Measurements from ENCODE around the gene CASP9. TPM values are rescaled to one million over a fixed set of nuclear protein-coding genes. Genes with fewer than 3 reads are reported as not detected.
"Not testable (repeated sequence)": the region's sequence is repeated elsewhere in the genome, so short reads cannot be mapped to it uniquely, and the experiment has no call there.

Gene CASP9
- total RNA-seq, 1 donor from 2014 or later: 6.7 TPM

GRCh38 chr1:15526021-15526489 lies 2.0 kb upstream of the CASP9 start:
- DNase-seq (ENCODE audit: low spot score): no peak

- no peak for DNase-seq (ENCODE audit: low spot score)
Measured at GRCh38 chr1:15525050-15526020, 1.3 kb upstream of the CASP9 start.

DNA sequence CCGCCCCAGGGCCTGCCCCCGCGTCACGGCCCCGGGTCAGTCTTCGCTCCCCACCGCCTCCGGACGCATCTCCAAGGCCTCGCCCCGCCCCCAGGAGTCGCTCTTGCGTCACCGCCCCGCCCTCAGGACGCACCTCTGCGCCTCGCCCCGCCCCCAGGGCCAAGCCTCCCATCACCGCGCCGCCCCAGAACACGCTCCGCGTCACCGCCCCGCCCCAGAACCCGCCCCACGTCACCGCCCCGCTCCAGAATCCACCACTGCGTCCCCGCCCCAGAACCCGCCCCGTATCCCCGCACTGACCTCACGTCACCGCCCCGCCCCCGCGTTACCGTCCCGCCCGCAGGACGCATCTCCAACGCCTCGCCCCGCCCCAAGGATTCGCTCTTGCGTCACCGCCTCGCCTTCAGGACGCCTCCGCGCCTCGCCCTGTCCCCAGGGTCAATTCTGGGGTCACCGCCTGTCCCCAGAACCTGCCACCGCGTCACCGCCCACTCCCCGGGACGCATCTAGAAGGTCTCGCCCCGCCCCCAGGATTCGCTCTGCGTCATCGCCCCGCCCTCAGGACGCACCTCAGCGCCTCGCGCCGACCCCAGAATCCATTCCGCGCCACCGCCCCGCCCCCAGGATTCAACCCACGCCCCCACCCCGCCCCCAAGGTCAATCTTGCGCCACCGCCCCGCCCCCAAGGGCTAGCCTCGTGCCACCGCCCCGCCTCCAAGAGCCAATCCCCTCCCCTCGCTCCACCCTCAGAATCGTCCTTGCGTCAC lies 451 bp upstream of the CASP9 start:
- peak; percentile 99 for DNase-seq (ENCODE audit: low spot score)

DNA sequence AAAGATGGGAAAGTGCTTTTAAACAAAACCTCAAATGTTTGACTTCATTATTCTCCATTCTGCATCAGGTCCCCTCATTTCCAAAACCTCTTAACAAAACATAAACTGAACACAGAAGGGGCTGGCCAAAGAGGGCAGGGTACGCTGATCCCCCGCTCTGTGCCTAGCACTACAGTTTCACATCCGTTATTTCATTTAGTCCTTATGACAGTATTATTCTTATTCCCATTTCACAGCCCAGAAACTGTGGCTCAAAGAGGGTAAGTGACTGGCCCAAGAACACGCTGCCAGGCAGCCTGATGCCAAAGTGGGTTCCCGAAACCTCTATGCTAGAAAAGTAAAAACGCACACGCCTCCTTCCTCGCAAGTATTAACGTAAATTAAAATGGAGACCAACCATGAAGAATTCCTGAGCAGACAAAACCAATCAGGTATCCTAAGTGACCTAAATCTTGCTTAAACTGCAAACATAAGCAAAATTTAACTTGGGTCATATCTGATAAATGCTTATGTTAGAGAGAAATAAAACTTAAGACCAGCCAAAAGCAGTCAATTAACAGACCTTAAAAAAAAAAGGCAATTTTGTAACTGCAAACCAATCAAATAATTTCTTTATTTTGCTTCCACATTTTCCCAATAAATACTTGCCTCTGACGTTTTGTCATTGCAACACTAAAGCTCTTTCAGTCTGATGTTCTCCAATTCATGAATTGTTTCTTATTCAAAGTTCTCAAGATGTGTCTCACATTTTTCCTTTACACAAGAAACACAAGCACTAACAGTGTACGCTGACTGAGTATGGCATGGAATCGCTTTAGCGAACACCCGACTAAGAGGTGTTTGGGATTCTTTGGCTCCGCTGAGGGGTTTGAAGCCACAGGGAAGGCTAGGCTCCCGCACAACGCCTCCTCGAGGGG lies 653 bp downstream of the CASP9 start:
- no peak for DNase-seq (ENCODE audit: low spot score)

DNA sequence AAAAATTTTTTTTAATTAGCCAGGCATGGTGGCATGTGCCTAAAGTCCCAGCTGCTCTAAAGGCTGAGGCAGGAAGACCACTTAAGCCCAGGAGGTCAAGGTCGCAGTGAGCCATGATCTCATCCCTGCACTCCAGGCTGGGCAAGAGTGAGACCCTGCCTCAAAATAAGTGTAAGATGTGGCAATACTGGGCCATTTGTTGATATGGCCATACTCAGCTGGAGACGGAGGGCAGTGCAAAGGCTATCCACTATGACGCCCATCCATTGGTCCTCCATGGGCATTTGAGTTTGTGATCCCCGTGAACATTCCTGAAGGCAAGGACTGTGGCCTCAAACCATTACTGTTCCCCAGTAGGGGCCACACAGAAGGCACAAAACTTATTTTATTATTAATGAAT lies 1.5 kb downstream of the CASP9 start:
- no peak for DNase-seq (ENCODE audit: low spot score)

DNA sequence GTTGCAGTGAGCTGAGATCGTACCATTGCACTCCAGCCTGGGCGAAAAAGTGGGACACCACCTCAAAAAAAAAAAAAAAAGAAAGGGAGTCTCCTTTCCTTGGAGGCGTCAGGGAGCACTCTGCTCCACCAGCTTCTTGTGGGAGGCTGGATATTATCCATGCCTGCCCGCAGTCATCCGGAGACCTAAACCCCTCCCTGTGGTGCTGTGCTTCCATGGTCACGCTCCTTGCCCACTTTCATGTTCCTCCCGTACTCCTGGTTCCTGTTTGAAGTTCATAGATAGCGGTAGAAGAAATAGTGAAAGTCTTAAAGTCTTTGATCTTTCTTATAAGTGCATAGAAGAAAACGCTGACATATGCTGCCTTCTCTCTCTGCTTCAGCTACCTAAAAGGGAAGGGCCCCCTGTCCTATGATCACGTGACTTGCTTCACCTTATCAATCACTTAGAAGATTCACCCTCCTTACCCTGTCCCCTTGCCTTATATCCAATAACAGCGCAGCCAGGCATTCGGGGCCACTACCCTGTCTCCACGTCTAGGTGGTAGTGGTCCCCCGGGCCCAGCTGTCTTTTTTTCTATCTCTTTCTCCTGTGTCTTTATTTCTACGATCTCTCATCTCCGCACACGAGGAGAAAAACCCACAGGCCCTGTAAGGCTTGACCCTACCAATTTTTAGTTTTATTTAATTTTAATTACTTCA lies 2.7 kb downstream of the CASP9 start:
- not testable (repeated sequence) for DNase-seq (ENCODE audit: low spot score)

DNA sequence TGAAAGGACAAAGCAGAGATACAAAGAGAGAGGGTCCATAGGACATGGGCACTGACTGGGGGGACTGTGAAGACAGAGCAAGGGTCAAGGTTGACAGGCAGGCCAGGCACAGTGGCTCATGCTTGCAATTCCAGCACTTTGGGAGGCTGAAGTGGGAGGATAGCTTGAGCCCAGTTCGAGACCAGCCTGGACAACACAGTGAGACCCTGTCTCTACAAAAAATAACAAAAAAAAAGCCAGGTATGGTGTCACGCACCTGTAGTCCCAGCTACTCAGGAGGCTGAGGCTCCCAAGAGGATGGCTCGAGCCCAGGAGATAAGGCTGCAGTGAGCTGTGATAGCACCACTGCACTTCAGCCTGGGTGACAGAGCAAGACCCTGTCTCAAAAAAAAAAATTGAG lies 4.4 kb downstream of the CASP9 start:
- no peak for DNase-seq (ENCODE audit: low spot score)

DNA sequence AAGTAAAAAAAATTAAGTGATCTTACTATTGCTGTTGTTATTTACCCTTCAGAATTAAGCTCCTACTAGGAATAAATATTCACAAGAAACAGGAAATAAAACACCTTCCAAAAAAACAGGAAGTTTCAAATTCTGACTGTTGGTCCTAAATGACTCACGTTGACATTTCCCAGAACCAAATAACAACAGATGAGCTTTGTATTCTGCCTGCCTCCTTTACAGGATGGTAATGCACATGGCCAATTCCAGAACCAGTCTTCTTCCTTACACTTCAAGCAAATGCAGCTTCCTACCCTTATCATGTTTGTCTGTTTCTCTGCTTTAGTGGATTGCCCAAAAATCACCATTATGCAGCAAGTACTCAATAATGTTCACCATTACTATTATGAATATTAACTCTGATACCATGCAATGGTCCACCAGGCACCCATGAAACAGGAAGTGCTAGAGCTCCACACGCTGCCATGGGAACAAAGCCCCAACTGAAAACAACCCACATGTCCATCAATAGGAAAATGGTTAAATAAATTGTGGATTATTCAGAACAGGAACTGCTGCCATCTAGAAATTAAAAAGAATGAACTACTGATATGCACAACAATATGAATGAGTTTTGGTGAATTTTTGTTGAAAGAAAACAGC lies 8.9 kb downstream of the CASP9 start:
- DNase-seq (ENCODE audit: low spot score): no peak

DNA sequence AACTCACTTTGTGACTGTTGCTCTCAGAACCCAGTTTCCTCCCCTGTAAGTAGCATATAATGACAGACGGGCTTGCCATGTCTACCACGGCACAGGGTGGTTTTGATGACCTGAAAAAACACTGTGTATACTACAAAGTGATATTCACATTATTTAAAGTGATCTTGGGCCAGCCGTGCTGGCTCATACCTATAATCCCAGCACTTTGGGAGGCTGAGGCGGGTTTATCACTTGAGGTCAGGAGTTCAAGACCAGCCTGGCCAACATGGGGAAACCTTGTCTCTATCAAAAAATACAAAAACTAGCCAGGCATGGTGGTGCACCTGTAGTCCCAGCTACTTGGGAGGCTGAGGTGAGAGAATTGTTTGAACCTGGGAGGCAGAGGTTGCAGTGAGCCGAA lies 9.5 kb downstream of the CASP9 start:
- DNase-seq (ENCODE audit: low spot score): not testable (repeated sequence)

- DNase-seq (ENCODE audit: low spot score): no peak
Measured at GRCh38 chr1:15513919-15514318, 10.1 kb downstream of the CASP9 start.

DNA sequence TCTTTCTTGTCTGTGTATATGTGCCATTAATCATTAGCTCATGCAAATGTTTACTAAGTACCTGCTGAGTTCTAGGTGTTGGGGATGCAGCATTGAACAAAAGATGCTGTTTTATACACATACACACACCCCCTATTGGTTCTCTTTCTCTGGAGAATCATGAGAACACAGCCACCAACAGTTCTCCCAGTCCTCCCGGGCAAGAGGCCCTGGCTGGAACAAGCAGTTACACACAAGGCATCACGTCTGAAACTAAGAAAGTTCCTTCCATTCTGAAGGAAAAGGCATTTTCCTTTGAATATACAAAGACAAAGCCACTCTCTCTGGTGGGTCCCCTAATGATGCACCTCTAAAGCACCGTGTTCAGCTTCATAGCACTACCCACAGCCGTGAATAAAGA lies 10.8 kb downstream of the CASP9 start:
- DNase-seq (ENCODE audit: low spot score): no peak

DNA sequence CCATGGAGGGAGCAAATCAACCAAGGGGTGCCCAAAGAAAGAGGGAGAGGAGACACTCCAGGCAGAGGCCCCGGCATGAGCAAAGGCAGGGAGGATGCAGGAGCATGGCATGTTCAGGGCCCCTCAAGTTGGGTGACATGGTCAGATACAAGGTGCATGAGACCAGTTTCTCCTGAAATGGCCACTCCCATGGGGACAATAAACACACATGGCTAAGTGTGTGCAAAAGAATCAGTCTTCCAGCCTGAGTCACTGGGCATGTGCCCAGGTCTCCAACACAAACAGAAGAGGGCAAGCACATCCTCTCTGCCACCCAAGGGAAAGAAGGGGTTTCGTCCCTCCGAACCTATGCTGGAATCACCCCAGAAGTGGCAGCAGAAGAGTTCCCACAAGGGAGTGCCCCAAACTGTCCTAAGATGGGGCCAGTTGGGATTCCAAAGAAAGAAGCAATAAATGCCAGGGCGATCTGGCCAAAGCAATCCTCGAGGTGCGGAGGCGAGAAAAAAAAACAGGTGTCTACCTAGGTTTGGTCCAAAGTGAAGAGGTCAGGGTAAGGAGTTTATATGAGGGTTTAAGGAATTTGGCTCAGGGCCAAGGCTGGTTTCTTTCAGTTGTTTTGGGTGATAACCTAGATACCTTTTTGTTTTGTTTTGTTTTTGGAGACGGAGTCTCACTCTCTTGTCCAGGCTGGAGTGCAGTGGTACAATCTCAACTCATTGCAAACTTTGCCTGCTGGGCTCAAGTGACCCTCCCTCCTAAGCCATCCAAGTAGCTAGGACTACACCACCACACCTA lies 13.2 kb downstream of the CASP9 start:
- no peak for DNase-seq (ENCODE audit: low spot score)

- DNase-seq (ENCODE audit: low spot score): no peak
Measured at GRCh38 chr1:15509586-15509985, 14.4 kb downstream of the CASP9 start.

DNA sequence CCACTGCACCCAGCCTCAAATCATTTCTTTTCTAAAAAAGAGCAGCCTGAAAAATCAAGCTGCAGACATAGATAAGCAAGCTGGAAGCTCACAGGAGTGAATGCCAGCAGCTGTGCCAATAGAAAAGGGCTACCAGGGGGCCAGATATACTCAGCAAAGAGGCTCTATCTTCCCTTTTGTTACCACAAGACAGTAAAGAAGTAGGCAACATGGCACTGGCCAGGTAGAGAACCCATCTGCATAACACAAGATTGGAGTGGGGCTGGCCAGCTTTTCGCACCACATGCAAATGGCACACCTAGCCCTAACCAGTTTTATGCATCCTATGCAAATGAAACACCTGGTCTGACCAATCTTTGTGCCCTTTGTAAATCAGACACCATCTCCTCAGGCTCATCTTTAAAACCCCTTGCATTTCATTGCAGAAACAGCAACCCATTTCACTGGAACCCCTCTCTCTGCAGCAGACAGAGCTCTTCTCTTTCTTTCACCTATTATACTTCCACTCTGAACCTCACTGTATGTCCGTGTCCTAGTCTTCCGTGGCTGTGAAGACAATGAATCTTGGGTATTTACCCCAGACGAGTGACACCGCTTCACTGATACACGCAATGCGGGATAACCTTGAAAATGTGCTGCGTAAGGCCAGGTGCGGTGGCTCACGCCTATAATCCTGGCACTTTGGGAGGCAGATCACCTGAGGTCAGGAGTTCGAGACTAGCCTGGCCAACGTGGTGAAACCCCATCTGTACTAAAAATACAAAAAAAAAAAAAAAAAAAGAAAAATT lies 15.1 kb downstream of the CASP9 start:
- no peak for DNase-seq (ENCODE audit: low spot score)

DNA sequence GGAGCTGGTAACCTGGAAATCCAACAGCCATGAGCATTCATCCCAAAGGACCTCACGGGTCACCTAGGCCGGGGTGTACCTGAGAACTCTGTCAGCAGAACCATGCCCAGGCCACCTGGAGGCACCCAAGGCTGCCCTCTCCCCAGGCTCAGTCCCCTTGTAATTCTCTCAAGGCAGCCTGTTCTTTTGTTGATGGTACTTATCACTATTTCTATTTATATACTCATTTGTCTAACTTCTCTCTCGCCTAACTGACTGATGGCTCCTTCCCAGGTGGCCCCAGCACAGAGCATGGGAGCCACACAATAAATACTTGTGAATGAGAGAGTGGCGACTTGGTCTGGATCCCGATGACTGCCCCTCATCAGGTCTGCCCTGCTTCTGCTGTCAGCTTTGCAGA lies 16.7 kb downstream of the CASP9 start:
- DNase-seq (ENCODE audit: low spot score): no peak

DNA sequence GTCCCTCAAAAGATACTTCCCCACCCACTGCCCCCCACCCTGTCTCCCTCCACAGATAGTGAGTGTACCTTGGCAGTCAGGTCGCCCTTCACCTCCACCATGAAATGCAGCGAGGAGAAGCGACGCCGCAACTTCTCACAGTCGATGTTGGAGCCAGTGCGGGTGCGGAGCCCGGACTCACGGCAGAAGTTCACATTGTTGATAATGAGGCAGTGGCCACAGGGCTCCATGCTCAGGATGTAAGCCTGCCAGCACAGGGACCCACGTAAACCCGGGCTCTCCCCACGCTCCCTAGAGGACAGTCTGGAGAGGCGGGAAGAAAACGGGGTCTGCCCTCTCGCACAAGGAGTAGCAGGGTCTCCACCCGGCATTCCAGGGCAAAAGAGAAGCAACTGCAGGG lies 17.2 kb downstream of the CASP9 start:
- DNase-seq (ENCODE audit: low spot score): no peak

- no peak for DNase-seq (ENCODE audit: low spot score)
Measured at GRCh38 chr1:15504436-15504835, 19.6 kb downstream of the CASP9 start.

DNA sequence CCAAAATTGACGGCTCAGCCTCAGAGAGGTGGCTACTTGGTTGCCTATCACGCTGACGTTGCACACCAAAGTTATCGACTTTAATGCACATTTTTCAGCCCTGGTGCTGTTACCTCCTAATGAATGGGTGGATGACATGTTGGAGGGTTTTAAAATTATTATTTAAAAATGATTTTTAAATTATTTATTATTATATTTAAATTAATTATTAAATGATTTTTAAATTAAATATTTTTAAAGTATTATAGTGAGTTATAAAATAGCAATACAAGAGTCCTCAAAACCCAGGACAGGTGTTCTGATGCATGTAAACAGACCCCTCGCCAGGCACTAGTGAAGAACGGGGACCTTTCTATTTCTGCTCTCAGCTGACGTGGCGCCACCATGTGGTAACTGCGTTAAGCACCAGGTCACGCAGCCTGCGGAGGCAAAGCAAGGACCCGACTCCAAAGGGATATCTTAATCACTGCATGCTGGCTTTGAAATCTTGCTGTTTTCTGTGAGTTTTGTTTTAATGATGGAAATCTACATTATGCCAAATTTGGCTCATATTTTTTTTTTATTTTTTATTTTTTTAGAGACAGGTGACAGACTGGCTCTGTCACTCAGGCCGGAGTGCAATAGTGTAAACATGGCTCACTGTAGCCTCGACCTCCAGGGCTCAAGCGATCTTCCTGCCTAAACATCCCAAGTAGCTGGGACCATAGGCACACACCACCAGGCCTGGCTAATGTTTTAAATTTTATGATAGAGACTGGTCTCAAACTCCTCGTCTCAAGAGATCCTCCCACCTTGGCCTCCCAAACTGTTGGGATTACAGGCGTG lies 22.6 kb downstream of the CASP9 start:
- no peak for DNase-seq (ENCODE audit: low spot score)

All from umbilical cord (tissue), 2 donors.